ENCODE data around the gene AMER3.
A peak's percentile ranks its signal among the peaks of the same experiment; 100 is the strongest.

The AMER3 gene

GRCh38 chr2:130785466-130786055, 30.2 kb downstream of the AMER3 start:
- Mint-ChIP-seq H3K27ac (no peak overlapping the region), H3K27me3 (ENCODE audit: low read depth) (peaks cover 4% of the 10 kb centered on the region), H3K4me3 (no peak overlapping the region), H3K4me1 (ENCODE audit: low read depth) (no peaks in the 10 kb centered on the region), H3K9me3 (no peaks in the 10 kb centered on the region), H3K36me3 (ENCODE audit: low read depth) (no peaks in the 10 kb centered on the region)
- no peak for DNase-seq (ENCODE audit: low spot score)

DNA sequence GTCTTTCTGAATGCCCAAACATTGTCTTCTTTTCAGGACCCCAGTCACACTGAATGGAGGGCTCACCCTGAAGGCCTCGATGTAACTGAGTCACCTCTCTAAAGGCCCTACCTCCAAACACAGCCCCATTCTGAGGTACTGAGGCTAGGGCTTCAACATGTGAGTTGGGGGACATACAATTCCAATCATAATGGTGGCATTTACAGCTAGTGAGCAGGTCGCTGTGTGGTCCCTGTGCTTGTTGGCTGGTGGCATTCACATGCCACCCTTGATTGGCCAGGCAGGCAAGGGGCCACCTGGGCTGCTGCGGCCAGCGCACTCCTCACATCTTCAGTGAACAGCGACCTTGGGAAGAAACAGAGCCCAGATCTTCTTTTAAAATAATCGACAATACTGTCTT, 30.7 kb downstream of the AMER3 start:
- Mint-ChIP-seq H3K4me3 (no peak overlapping the region), H3K9me3 (no peaks in the 10 kb centered on the region), H3K27me3 (ENCODE audit: low read depth) (peaks cover 3% of the 10 kb centered on the region), H3K36me3 (ENCODE audit: low read depth) (no peaks in the 10 kb centered on the region), H3K4me1 (ENCODE audit: low read depth) (no peaks in the 10 kb centered on the region), H3K27ac (no peak overlapping the region)
- DNase-seq (ENCODE audit: low spot score) = no peak

- DNase-seq (ENCODE audit: low spot score) = no peak
- Mint-ChIP-seq H3K9me3 (no peaks in the 10 kb centered on the region), H3K4me1 (ENCODE audit: low read depth) (no peaks in the 10 kb centered on the region), H3K4me3 (no peak overlapping the region), H3K27me3 (ENCODE audit: low read depth) (peaks cover 6% of the 10 kb centered on the region), H3K36me3 (ENCODE audit: low read depth) (no peaks in the 10 kb centered on the region), H3K27ac (no peak overlapping the region)
Observed at GRCh38 chr2:130787841-130788240, 32.5 kb downstream of the AMER3 start.

GRCh38 chr2:130790312-130790711, 35.0 kb downstream of the AMER3 start:
- peaks cover 6% of the 10 kb centered on the region for H3K27me3 Mint-ChIP-seq (ENCODE audit: low read depth)
- H3K27ac Mint-ChIP-seq = no peak overlapping the region
- no peak for DNase-seq (ENCODE audit: low spot score)
- no peaks in the 10 kb centered on the region for H3K36me3 Mint-ChIP-seq (ENCODE audit: low read depth)
- H3K4me3 Mint-ChIP-seq = no peak overlapping the region
- H3K9me3 Mint-ChIP-seq = no peaks in the 10 kb centered on the region
- H3K4me1 Mint-ChIP-seq (ENCODE audit: low read depth) = no peaks in the 10 kb centered on the region

DNA sequence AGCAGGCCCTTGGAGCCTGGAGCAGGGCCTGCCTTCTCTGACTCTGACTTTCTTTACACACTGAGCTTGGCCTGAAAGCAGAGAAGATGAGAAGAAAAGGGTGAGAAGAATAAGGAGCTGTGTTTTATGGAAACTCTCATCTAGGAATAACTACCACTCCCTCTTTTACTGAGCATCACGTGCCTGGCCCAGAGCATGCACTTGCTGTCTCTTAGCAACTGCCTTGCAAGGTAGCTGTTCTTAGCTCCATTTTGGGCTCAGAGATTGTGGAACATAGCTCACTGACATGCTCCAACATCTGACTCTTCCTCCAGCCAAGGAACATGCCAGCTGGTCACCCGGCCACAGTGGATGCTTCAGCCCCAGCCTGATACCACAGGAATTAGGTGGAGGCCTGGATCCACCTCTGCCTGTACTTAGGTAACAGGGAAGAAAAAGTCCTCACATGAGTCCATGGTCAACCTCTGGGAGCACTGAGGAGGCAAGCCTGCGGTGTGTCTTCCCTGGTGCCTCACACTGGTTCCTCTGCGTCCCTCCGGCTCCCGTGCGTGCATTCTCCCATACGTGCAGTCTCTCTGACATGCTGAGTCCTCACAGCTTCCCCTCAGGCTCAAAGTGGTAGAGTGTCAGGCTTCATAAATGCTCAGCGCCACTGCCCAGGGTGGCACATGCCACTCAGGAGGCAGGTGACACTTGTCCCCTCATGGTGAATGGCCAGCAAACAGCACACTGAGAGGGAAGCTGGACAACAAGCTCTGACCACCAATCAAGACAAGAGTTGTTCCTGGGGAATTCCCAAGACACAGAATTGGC, 35.7 kb downstream of the AMER3 start:
- Mint-ChIP-seq H3K27me3 (ENCODE audit: low read depth) (peaks cover 6% of the 10 kb centered on the region), H3K27ac (no peak overlapping the region), H3K36me3 (ENCODE audit: low read depth) (no peaks in the 10 kb centered on the region), H3K9me3 (no peaks in the 10 kb centered on the region), H3K4me3 (no peak overlapping the region), H3K4me1 (ENCODE audit: low read depth) (no peaks in the 10 kb centered on the region)
- DNase-seq (ENCODE audit: low spot score) = no peak

GRCh38 chr2:130791617-130791939, 36.2 kb downstream of the AMER3 start:
- H3K9me3 Mint-ChIP-seq = no peaks in the 10 kb centered on the region
- H3K27ac Mint-ChIP-seq = no peak overlapping the region
- no peaks in the 10 kb centered on the region for H3K36me3 Mint-ChIP-seq (ENCODE audit: low read depth)
- peaks cover 6% of the 10 kb centered on the region for H3K27me3 Mint-ChIP-seq (ENCODE audit: low read depth)
- DNase-seq (ENCODE audit: low spot score) = no peak
- no peak overlapping the region for H3K4me3 Mint-ChIP-seq
- no peaks in the 10 kb centered on the region for H3K4me1 Mint-ChIP-seq (ENCODE audit: low read depth)

- peaks cover 5% of the 10 kb centered on the region for H3K4me1 Mint-ChIP-seq (ENCODE audit: low read depth)
- no peaks in the 10 kb centered on the region for H3K9me3 Mint-ChIP-seq
- no peak overlapping the region for H3K27ac Mint-ChIP-seq
- H3K4me3 Mint-ChIP-seq = no peak overlapping the region
- H3K27me3 Mint-ChIP-seq (ENCODE audit: low read depth) = peaks cover 6% of the 10 kb centered on the region
- no peak for DNase-seq (ENCODE audit: low spot score)
- no peaks in the 10 kb centered on the region for H3K36me3 Mint-ChIP-seq (ENCODE audit: low read depth)
Observed at GRCh38 chr2:130795431-130795830, 40.1 kb downstream of the AMER3 start.

DNA sequence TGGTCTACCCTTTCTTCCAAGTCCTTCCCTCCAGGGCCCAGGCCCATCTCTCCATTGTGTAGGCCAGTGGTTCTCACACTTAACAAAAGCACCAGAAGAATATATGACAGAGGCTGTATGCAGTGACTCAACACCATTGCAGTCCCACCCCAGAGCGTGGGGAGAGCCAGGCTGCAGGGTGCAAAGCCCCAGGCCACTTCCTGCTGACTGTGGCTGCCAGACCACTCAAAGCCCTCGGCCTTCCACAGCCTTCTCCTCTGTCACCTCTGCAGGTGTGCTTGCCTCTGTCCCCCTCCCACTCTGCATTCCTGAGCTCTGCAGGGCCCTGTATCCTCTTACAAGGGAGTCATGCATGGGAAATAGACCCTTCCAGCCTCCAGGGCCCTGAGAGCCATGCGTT, 41.0 kb downstream of the AMER3 start:
- H3K27ac Mint-ChIP-seq = no peak overlapping the region
- peaks cover 5% of the 10 kb centered on the region for H3K4me1 Mint-ChIP-seq (ENCODE audit: low read depth)
- DNase-seq (ENCODE audit: low spot score) = no peak
- H3K9me3 Mint-ChIP-seq = no peaks in the 10 kb centered on the region
- H3K36me3 Mint-ChIP-seq (ENCODE audit: low read depth) = no peaks in the 10 kb centered on the region
- H3K4me3 Mint-ChIP-seq = no peak overlapping the region
- peaks cover 6% of the 10 kb centered on the region for H3K27me3 Mint-ChIP-seq (ENCODE audit: low read depth)

DNA sequence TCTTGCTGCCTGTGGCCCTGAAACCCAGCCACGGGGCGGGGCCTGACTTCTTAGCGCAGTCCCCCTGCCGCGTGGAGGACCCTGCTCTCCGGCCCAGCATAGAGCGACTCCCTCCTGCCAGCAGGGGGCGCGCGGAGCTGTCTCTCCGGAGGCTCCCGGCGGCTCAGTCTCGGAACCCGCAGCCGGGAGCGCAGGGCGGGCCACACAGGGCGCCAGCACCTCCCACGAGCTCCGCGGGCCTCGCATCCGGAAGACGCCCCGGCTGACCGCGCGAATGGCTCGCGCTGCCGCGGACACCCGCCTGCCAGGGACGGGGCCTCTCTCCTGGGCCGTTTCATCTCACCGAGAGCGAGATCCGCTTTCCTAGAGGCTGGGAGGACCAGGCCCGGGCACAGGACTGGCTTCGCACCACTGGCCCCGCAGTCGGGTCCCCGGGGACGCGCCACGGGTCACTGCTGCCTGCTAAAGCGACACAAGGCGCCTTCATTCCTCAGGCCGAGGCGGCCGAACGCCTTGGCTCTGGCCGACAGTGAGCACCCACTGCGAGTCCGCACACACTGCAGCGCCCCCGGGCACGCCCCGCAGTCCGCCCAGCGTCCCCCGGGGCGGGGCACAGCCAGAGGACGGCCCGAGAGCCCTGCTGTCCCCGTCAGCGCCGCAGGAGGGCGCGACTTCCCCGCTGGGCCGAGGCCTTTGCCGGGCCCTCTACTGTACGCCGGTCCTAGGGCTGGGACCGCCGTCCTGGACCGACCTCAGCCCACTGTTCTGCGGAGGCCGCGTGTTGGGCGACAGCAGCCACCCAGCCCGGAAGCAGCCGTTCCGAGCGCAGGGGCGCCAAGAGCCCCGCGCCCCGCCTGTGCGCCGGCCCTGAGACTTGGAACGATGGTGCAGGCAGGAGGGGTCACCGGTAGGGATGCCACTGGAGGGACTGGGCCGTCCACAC, 42.4 kb downstream of the AMER3 start:
- no peak overlapping the region for H3K27ac Mint-ChIP-seq
- peak overlapping the region; percentile 63 for H3K4me3 Mint-ChIP-seq
- H3K27me3 Mint-ChIP-seq (ENCODE audit: low read depth) = peaks cover 2% of the 10 kb centered on the region
- peaks cover 5% of the 10 kb centered on the region for H3K4me1 Mint-ChIP-seq (ENCODE audit: low read depth)
- no peaks in the 10 kb centered on the region for H3K9me3 Mint-ChIP-seq
- DNase-seq (ENCODE audit: low spot score) = peak; percentile 90
- no peaks in the 10 kb centered on the region for H3K36me3 Mint-ChIP-seq (ENCODE audit: low read depth)

DNA sequence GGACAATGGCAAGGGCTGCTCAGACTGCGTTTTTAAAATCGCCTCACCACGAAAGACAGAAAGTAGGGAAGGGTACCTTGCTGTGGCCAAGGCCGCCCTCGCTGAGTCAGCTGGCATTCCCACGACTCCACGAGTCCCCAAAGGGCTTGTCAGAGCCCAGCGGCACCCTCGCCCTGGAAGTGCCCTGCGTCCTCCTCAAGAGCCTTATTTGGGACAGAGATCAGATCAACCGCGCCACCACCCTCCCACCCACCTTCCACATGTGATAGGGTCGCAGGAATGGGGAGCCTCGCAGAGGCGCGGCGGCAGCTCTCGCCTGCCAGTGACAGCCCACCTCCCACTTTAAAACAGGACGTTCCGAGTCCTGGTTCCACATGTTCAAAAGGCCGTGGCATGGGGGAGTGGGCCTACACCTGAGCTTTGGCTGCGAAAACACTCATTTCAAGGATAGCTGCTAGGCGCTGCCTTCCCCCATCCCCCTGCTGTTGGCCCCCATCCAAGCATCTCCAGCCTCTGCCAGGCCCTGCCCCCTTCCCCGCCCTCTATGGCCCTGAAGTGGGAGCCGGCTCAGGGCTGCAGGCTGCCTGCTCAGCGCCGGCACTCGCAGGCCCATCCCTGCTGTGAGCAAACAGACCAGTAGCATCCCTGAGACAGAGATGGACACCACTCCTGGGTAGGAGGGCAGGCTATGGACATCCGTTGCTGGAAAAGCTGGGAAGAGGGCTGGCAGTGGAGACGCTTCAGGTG, 43.3 kb downstream of the AMER3 start:
- H3K4me1 Mint-ChIP-seq (ENCODE audit: low read depth) = peaks cover 5% of the 10 kb centered on the region
- no peak for DNase-seq (ENCODE audit: low spot score)
- no peaks in the 10 kb centered on the region for H3K9me3 Mint-ChIP-seq
- peaks cover 2% of the 10 kb centered on the region for H3K27me3 Mint-ChIP-seq (ENCODE audit: low read depth)
- H3K27ac Mint-ChIP-seq = no peak overlapping the region
- no peaks in the 10 kb centered on the region for H3K36me3 Mint-ChIP-seq (ENCODE audit: low read depth)
- peak overlapping the region; percentile 63 for H3K4me3 Mint-ChIP-seq

- no peak overlapping the region for H3K27ac Mint-ChIP-seq
- H3K27me3 Mint-ChIP-seq (ENCODE audit: low read depth) = no peaks in the 10 kb centered on the region
- no peak overlapping the region for H3K4me3 Mint-ChIP-seq
- no peak for DNase-seq (ENCODE audit: low spot score)
- peaks cover 5% of the 10 kb centered on the region for H3K4me1 Mint-ChIP-seq (ENCODE audit: low read depth)
- H3K36me3 Mint-ChIP-seq (ENCODE audit: low read depth) = no peaks in the 10 kb centered on the region
- H3K9me3 Mint-ChIP-seq = no peaks in the 10 kb centered on the region
Observed at GRCh38 chr2:130799295-130799694, 44.0 kb downstream of the AMER3 start.

GRCh38 chr2:130805613-130806012, 50.3 kb downstream of the AMER3 start:
- Mint-ChIP-seq H3K27me3 (ENCODE audit: low read depth) (peaks cover 7% of the 10 kb centered on the region), H3K36me3 (ENCODE audit: low read depth) (no peaks in the 10 kb centered on the region)

GRCh38 chr2:130806370-130806769, 51.0 kb downstream of the AMER3 start:
- H3K4me3 Mint-ChIP-seq = no peak overlapping the region

More at GRCh38 chr2:130805613-130806012, 50.3 kb downstream of the AMER3 start:
- no peak for DNase-seq (ENCODE audit: low spot score)
- Mint-ChIP-seq H3K4me3 (no peak overlapping the region), H3K9me3 (no peaks in the 10 kb centered on the region), H3K27ac (no peak overlapping the region), H3K4me1 (ENCODE audit: low read depth) (no peaks in the 10 kb centered on the region)

More at GRCh38 chr2:130806370-130806769, 51.0 kb downstream of the AMER3 start:
- peaks cover 14% of the 10 kb centered on the region for H3K27me3 Mint-ChIP-seq (ENCODE audit: low read depth)
- no peak overlapping the region for H3K27ac Mint-ChIP-seq
- no peak for DNase-seq (ENCODE audit: low spot score)
- no peaks in the 10 kb centered on the region for H3K4me1 Mint-ChIP-seq (ENCODE audit: low read depth)
- no peaks in the 10 kb centered on the region for H3K9me3 Mint-ChIP-seq
- H3K36me3 Mint-ChIP-seq (ENCODE audit: low read depth) = no peaks in the 10 kb centered on the region

All from T-helper 2 cell treated with Interferon-gamma antibody and Interleukin-4, amounts not matched to agents 5 μg/mL and 100 μg/mL, for 36 hours (primary cell).